ENCODE data around the gene TPM1. TPM values are rescaled to one million over a fixed set of nuclear protein-coding genes. Genes with fewer than 3 reads are reported as not detected.
"Not testable (repeated sequence)": the region's sequence is repeated elsewhere in the genome, so short reads cannot be mapped to it uniquely, and the experiment has no call there.

Gene TPM1
- total RNA-seq, 1 donor from 2014 or later, result 10.6 TPM

GRCh38 chr15:63105354-63105753 is 62.8 kb downstream of the TPM1 start:
- H3K4me3 Mint-ChIP-seq; H3K27ac Mint-ChIP-seq; intact Hi-C loops (cut with micrococcal nuclease); H3K36me3 Mint-ChIP-seq (ENCODE audit: low read depth); H3K9me3 Mint-ChIP-seq; DNase-seq; H3K4me1 Mint-ChIP-seq: not testable (repeated sequence)
- H3K27me3 Mint-ChIP-seq, result peaks cover 19% of the 10 kb centered on the region

- H3K36me3 Mint-ChIP-seq (ENCODE audit: low read depth), result no peaks in the 10 kb centered on the region
- H3K27ac Mint-ChIP-seq, result no peak overlapping the region
- intact Hi-C loops (cut with micrococcal nuclease), result no loop called here
- peaks cover 3% of the 10 kb centered on the region for H3K9me3 Mint-ChIP-seq
- no peaks in the 10 kb centered on the region for H3K4me1 Mint-ChIP-seq
- no peak for DNase-seq
- peaks cover 19% of the 10 kb centered on the region for H3K27me3 Mint-ChIP-seq
- no peak overlapping the region for H3K4me3 Mint-ChIP-seq
These were observed 65.5 kb downstream of the TPM1 start for GRCh38 chr15:63107895-63108546.

- DNase-seq, result no peak
- Mint-ChIP-seq H3K27ac (no peak overlapping the region), H3K36me3 (ENCODE audit: low read depth) (no peaks in the 10 kb centered on the region), H3K9me3 (peaks cover 3% of the 10 kb centered on the region), H3K4me1 (no peaks in the 10 kb centered on the region), H3K27me3 (peaks cover 14% of the 10 kb centered on the region), H3K4me3 (no peak overlapping the region)
- intact Hi-C loops (cut with micrococcal nuclease), result no loop called here
These were observed 67.0 kb downstream of the TPM1 start for GRCh38 chr15:63109498-63109897.

- H3K36me3 Mint-ChIP-seq (ENCODE audit: low read depth), result no peaks in the 10 kb centered on the region
- intact Hi-C loops (cut with micrococcal nuclease), result no loop called here
- H3K27me3 Mint-ChIP-seq, result peaks cover 13% of the 10 kb centered on the region
- no peaks in the 10 kb centered on the region for H3K4me1 Mint-ChIP-seq
- DNase-seq, result no peak
- H3K4me3 Mint-ChIP-seq, result no peak overlapping the region
- peaks cover 3% of the 10 kb centered on the region for H3K9me3 Mint-ChIP-seq
- no peak overlapping the region for H3K27ac Mint-ChIP-seq
These were observed 67.4 kb downstream of the TPM1 start for GRCh38 chr15:63109920-63110319.

GRCh38 chr15:63110428-63111026 is 68.0 kb downstream of the TPM1 start:
- Mint-ChIP-seq H3K4me1 (no peaks in the 10 kb centered on the region), H3K9me3 (peaks cover 3% of the 10 kb centered on the region), H3K27ac (no peak overlapping the region), H3K27me3 (peaks cover 10% of the 10 kb centered on the region), H3K36me3 (ENCODE audit: low read depth) (no peaks in the 10 kb centered on the region), H3K4me3 (no peak overlapping the region)
- DNase-seq, result no peak
- intact Hi-C loops (cut with micrococcal nuclease), result no loop called here

- Mint-ChIP-seq H3K27me3 (peaks cover 10% of the 10 kb centered on the region), H3K9me3 (no peaks in the 10 kb centered on the region), H3K4me1 (no peaks in the 10 kb centered on the region), H3K27ac (no peak overlapping the region), H3K4me3 (no peak overlapping the region), H3K36me3 (ENCODE audit: low read depth) (no peaks in the 10 kb centered on the region)
- intact Hi-C loops (cut with micrococcal nuclease), result no loop called here
- DNase-seq, result no peak
These were observed 68.9 kb downstream of the TPM1 start for GRCh38 chr15:63111481-63111880.

GRCh38 chr15:63112871-63113270 is 70.3 kb downstream of the TPM1 start:
- DNase-seq, result no peak
- no peak overlapping the region for H3K27ac Mint-ChIP-seq
- no peaks in the 10 kb centered on the region for H3K36me3 Mint-ChIP-seq (ENCODE audit: low read depth)
- peaks cover 10% of the 10 kb centered on the region for H3K27me3 Mint-ChIP-seq
- intact Hi-C loops (cut with micrococcal nuclease), result no loop called here
- no peaks in the 10 kb centered on the region for H3K9me3 Mint-ChIP-seq
- no peak overlapping the region for H3K4me3 Mint-ChIP-seq
- H3K4me1 Mint-ChIP-seq, result no peaks in the 10 kb centered on the region

GRCh38 chr15:63114465-63114864 is 71.9 kb downstream of the TPM1 start:
- Mint-ChIP-seq H3K9me3 (peaks cover 3% of the 10 kb centered on the region), H3K27ac (no peak overlapping the region), H3K4me1 (no peaks in the 10 kb centered on the region), H3K27me3 (peaks cover 2% of the 10 kb centered on the region), H3K4me3 (no peak overlapping the region), H3K36me3 (ENCODE audit: low read depth) (peaks cover under 1% of the 10 kb centered on the region)
- no peak for DNase-seq
- intact Hi-C loops (cut with micrococcal nuclease), result no loop called here

Other genes starting within 250 kb of the TPM1 start
- gene LACTB, start 79.1 kb downstream of the TPM1 start, total RNA-seq, result 15.7 and 18.1 TPM in 2 replicates
- gene RPS27L, start 114.7 kb downstream of the TPM1 start, total RNA-seq, result 167 and 179 TPM in 2 replicates
- gene RAB8B, start 146.9 kb downstream of the TPM1 start, total RNA-seq, result 186 and 187 TPM in 2 replicates
- gene APH1B, start 234.9 kb downstream of the TPM1 start, total RNA-seq, result 3.7 and 3.8 TPM in 2 replicates

Measured in activated CD4-positive, alpha-beta T cell treated with anti-CD3 and anti-CD28 coated beads, Interleukin-2, amount 10 ng/mL, durations not matched to agents 24 days and 14 days (primary cell).